GM12865 (cell line): Measurements from ENCODE around the gene UBE2J2.

Source experiments
- DNase-seq: peaks from one replicate; pipeline ENCODE4 v3.0.0; 2010; ENCODE audit warnings: low read depth
- H3K4me3 ChIP-seq: 2 replicates; pipeline ENCODE4 v1.5.1; 2011; ENCODE audit warnings: mild to moderate bottlenecking, low read depth, low read length, control low read depth
- CTCF ChIP-seq: IDR thresholded peaks from 2 replicates; pipeline ENCODE4 v1.5.1; 2011; ENCODE audit warnings: low read length, control low read depth, low read depth, inconsistent platforms; ENCODE audit not compliant: insufficient read depth; ENCODE audit errors: missing control alignments

Gene UBE2J2

GRCh38 chr1:1295154-1295923 lies 21.7 kb upstream of the UBE2J2 start:
- no peak for DNase-seq
- no peak overlapping the region for H3K4me3 ChIP-seq
- TF ChIP-seq CTCF, result no peak

DNA sequence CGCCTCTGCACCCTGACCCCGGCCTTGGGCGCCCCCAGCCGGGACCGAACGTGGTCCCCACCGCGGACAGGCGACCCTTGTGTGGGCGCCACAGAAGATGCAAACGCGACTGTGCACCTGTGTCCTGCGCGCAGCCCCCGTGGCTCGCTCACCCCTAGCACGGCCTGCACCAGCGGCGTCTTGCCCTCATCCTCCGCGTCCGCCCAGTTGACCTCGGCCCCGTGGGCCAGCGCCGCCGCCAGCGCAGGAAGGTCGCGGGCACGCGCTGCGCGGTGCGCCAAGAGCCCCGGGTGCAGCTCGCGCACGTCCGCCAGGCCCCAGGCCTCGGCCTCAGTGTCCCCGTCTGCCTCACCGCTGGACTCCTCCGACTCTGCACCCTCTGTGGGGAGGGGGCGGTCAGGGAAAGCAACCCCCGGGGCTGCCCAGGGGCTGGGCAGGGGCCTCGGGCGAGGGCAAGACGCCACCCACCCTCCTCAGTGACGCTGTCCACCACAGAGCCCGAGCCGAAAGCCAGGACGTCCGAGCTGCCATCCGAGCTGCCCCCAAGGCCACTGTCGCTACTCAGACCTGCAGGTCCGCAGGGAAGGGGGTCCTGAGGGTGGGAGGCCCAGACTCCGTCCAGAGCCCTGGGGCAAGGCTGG lies 20.7 kb upstream of the UBE2J2 start:
- no peak for TF ChIP-seq CTCF
- H3K4me3 ChIP-seq, result no peak overlapping the region
- DNase-seq, result no peak

- no peak for TF ChIP-seq CTCF
- no peak overlapping the region for H3K4me3 ChIP-seq
- DNase-seq, result no peak
Observed at GRCh38 chr1:1293263-1294249, 19.9 kb upstream of the UBE2J2 start.

DNA sequence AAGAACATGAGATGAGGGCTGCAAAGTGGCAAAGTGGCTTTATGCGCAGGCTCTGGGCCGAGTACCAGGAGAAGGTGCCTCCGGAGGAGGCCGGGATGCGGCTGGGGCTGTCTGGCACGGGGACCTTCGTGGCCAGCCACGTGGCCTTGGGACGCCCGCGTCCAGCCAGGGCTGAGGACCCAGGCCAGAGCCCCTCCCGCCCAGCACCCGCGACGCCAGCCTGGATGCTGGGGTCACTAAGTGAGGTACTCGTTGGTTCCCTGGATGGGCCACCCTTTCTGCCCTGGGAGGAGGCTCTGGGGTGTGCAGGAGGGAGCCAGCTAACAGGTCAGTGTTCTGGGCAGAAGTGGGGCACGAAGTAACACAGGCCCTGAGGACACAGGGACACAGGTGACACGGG lies 19.2 kb upstream of the UBE2J2 start:
- DNase-seq, result no peak
- no peak overlapping the region for H3K4me3 ChIP-seq
- no peak for TF ChIP-seq CTCF

- no peak for DNase-seq
- no peak for TF ChIP-seq CTCF
- no peak overlapping the region for H3K4me3 ChIP-seq
Observed at GRCh38 chr1:1292442-1292779, 18.8 kb upstream of the UBE2J2 start.

DNA sequence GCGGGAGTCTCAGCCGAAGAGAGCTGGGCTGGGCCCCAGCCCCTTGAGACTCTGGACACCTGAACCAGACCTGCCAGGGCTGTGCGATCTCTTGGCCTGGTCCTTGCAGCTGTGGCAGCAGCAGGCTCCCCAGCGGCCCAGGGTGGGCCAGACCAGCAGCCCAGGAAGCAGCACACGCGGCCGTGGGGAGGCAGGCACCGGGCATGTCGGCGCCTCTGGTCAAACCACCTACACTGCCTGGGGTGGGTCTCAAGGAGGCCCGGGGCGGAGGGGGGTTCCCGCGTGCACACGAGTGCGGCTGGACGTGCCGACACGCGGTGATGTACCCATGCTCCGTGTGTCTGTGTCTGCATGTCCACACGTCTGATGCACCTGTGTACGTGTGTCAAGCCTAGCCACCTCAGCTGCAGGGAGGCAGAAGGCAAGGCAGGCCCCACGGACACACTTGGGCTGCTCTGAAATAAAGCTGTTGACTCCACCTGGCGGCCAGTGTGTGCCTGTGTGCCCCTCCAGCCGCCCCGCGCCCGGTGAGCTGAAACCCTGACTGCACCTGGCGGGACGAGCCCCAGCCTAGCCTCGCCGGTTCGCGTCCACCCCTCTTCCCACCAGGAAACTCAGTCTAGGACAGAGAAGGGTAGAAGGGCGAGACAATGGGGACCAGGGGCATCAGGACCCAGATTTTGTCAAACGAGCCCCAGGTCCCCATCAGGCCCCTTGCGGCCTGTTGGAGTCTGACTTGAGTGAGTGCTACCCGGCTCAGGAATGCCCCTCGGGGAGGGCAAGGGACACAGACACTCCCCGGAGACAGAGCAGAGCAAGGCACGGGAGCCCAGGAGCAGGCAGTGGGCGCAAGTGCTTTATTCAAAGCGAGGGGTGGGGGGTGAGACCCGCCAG lies 18.1 kb upstream of the UBE2J2 start:
- H3K4me3 ChIP-seq, result no peak overlapping the region
- DNase-seq, result peak; percentile 84
- TF ChIP-seq CTCF, result peak; percentile 76
